Duodenal mucosa (tissue), 2 donors: Measurements from ENCODE around the gene ATP11A.
"Not testable (repeated sequence)": the region's sequence is repeated elsewhere in the genome, so short reads cannot be mapped to it uniquely, and the experiment has no call there.

Experiments used
- H3K27ac ChIP-seq: one replicate; pipeline ENCODE4 v1.7.0; 2013; ENCODE audit warnings: low read depth, low read length
- H3K27me3 ChIP-seq, 2 donors: one replicate each; pipeline ENCODE4 v1.7.0; 2013; ENCODE audit warnings: low read length in 2 of 2, control low read depth in 1 of 2; ENCODE audit not compliant: insufficient read depth in 2 of 2, control insufficient read depth in 1 of 2
- H3K36me3 ChIP-seq, 2 donors: one replicate each; pipeline ENCODE4 v1.7.0; 2013; ENCODE audit warnings: low read length in 2 of 2, control low read depth in 1 of 2; ENCODE audit not compliant: insufficient read depth in 2 of 2, control insufficient read depth in 1 of 2
- H3K4me1 ChIP-seq, 2 donors: one replicate each; pipeline ENCODE4 v1.7.0; 2013; ENCODE audit warnings: low read length in 2 of 2, control low read depth in 1 of 2; ENCODE audit not compliant: insufficient read depth in 2 of 2, control insufficient read depth in 1 of 2
- H3K4me3 ChIP-seq, 2 donors: one replicate each; pipeline ENCODE4 v1.7.0; 2013; ENCODE audit warnings: low read length in 2 of 2, low read depth in 1 of 2
- H3K9ac ChIP-seq, 2 donors: one replicate each; pipeline ENCODE4 v1.7.0; 2013; ENCODE audit warnings: low read length in 2 of 2, low read depth in 1 of 2
- H3K9me3 ChIP-seq, 2 donors: one replicate each; pipeline ENCODE4 v1.7.0; 2013; ENCODE audit warnings: low read length in 2 of 2, control low read depth in 1 of 2; ENCODE audit not compliant: control insufficient read depth in 1 of 2

ATP11A gene

GRCh38 chr13:112868308-112868707 lies 178.5 kb downstream of the ATP11A start:
- H3K36me3 ChIP-seq: peaks cover 18 to 28% of the 10 kb centered on the region in 2 donors
- H3K27me3 ChIP-seq: no peaks in the 10 kb centered on the region
- no peaks in the 10 kb centered on the region for H3K9me3 ChIP-seq
- H3K4me1 ChIP-seq: no peaks in the 10 kb centered on the region
- H3K4me3 ChIP-seq: no peak overlapping the region
- no peak overlapping the region for H3K9ac ChIP-seq
- H3K27ac ChIP-seq: no peak overlapping the region

- Histone ChIP-seq H3K4me3 (no peak overlapping the region), H3K27ac (no peak overlapping the region), H3K9ac (no peak overlapping the region), H3K4me1 (peaks cover 0 to 4% of the 10 kb centered on the region in 2 donors), H3K36me3 (peaks cover 18 to 28% of the 10 kb centered on the region in 2 donors), H3K27me3 (no peaks in the 10 kb centered on the region), H3K9me3 (no peaks in the 10 kb centered on the region)
Measured at GRCh38 chr13:112869202-112870050, 179.6 kb downstream of the ATP11A start.

- no peak overlapping the region for H3K4me3 ChIP-seq
- H3K27ac ChIP-seq: no peak overlapping the region
- H3K9me3 ChIP-seq: no peaks in the 10 kb centered on the region
- H3K9ac ChIP-seq: no peak overlapping the region
- H3K4me1 ChIP-seq: peaks cover 0 to 7% of the 10 kb centered on the region in 2 donors
- H3K36me3 ChIP-seq: peaks cover 18 to 28% of the 10 kb centered on the region in 2 donors
- H3K27me3 ChIP-seq: no peaks in the 10 kb centered on the region
Measured at GRCh38 chr13:112870051-112870331, 180.2 kb downstream of the ATP11A start.

GRCh38 chr13:112870737-112871287 lies 181.0 kb downstream of the ATP11A start:
- no peaks in the 10 kb centered on the region for H3K9me3 ChIP-seq
- peaks cover 0 to 7% of the 10 kb centered on the region in 2 donors for H3K4me1 ChIP-seq
- H3K27me3 ChIP-seq: no peaks in the 10 kb centered on the region
- no peak overlapping the region for H3K27ac ChIP-seq
- no peak overlapping the region for H3K9ac ChIP-seq
- no peak overlapping the region for H3K4me3 ChIP-seq
- peaks cover 18 to 29% of the 10 kb centered on the region in 2 donors for H3K36me3 ChIP-seq

- Histone ChIP-seq H3K4me1 (peaks cover 0 to 7% of the 10 kb centered on the region in 2 donors), H3K27me3 (no peaks in the 10 kb centered on the region), H3K27ac (no peak overlapping the region), H3K9ac (no peak overlapping the region), H3K4me3 (no peak overlapping the region), H3K9me3 (no peaks in the 10 kb centered on the region), H3K36me3 (peaks cover 18 to 35% of the 10 kb centered on the region in 2 donors)
Measured at GRCh38 chr13:112871742-112872141, 181.9 kb downstream of the ATP11A start.

GRCh38 chr13:112872657-112873631 lies 183.1 kb downstream of the ATP11A start:
- not testable (repeated sequence) for H3K9me3 ChIP-seq, H3K4me3 ChIP-seq, H3K9ac ChIP-seq, H3K4me1 ChIP-seq, H3K27me3 ChIP-seq, H3K27ac ChIP-seq
- H3K36me3 ChIP-seq: peaks cover 12 to 30% of the 10 kb centered on the region in 2 donors

- peak overlapping the region; percentile 22 to 30 for H3K9ac ChIP-seq
- no peak overlapping the region for H3K27ac ChIP-seq
Measured at GRCh38 chr13:112873851-112874750, 184.3 kb downstream of the ATP11A start.

GRCh38 chr13:112874751-112875300 lies 185.0 kb downstream of the ATP11A start:
- peaks cover 0 to 7% of the 10 kb centered on the region in 2 donors for H3K4me1 ChIP-seq
- no peaks in the 10 kb centered on the region for H3K27me3 ChIP-seq
- no peak overlapping the region for H3K9ac ChIP-seq
- peaks cover 10 to 29% of the 10 kb centered on the region in 2 donors for H3K36me3 ChIP-seq
- no peaks in the 10 kb centered on the region for H3K9me3 ChIP-seq
- H3K27ac ChIP-seq: no peak overlapping the region
- H3K4me3 ChIP-seq: no peak overlapping the region

More at GRCh38 chr13:112873851-112874750, 184.3 kb downstream of the ATP11A start:
- no peak overlapping the region for H3K4me3 ChIP-seq
- no peaks in the 10 kb centered on the region for H3K27me3 ChIP-seq
- peaks cover 15 to 32% of the 10 kb centered on the region in 2 donors for H3K36me3 ChIP-seq
- H3K9me3 ChIP-seq: no peaks in the 10 kb centered on the region
- peaks cover 0 to 7% of the 10 kb centered on the region in 2 donors for H3K4me1 ChIP-seq

- H3K9me3 ChIP-seq: no peaks in the 10 kb centered on the region
- H3K36me3 ChIP-seq: peaks cover 12 to 36% of the 10 kb centered on the region in 2 donors
- no peaks in the 10 kb centered on the region for H3K27me3 ChIP-seq
- no peak overlapping the region for H3K4me3 ChIP-seq
- H3K4me1 ChIP-seq: peaks cover 0 to 7% of the 10 kb centered on the region in 2 donors
- no peak overlapping the region for H3K27ac ChIP-seq
- no peak overlapping the region for H3K9ac ChIP-seq
Measured at GRCh38 chr13:112875627-112876026, 185.8 kb downstream of the ATP11A start.
